GM21423 (cell line): ENCODE measurements around the gene HUS1B.
A peak's percentile ranks its signal among the peaks of the same experiment; 100 is the strongest.

Experiments used
- ATAC-seq: cut with Tn5 transposase; IDR thresholded peaks from one replicate; pipeline ENCODE4 v1.9.1; 2021; ENCODE audit warnings: mild to moderate bottlenecking, moderate library complexity; ENCODE audit not compliant: unreplicated experiment

HUS1B gene

GRCh38 chr6:624979-625378 is 31.9 kb downstream of the HUS1B start:
- ATAC-seq: no peak

- ATAC-seq: no peak
Measured at GRCh38 chr6:622462-622861, 34.4 kb downstream of the HUS1B start.

- ATAC-seq: no peak
Measured at GRCh38 chr6:621931-622330, 35.0 kb downstream of the HUS1B start.

GRCh38 chr6:620950-621349 is 36.0 kb downstream of the HUS1B start:
- no peak for ATAC-seq

- ATAC-seq: no peak
Measured at GRCh38 chr6:620166-620565, 36.7 kb downstream of the HUS1B start.

GRCh38 chr6:617456-618100 is 39.3 kb downstream of the HUS1B start:
- ATAC-seq: no peak

- ATAC-seq: no peak
Measured at GRCh38 chr6:613981-614380, 42.9 kb downstream of the HUS1B start.

GRCh38 chr6:611928-612327 is 45.0 kb downstream of the HUS1B start:
- ATAC-seq: no peak

GRCh38 chr6:610882-611281 is 46.0 kb downstream of the HUS1B start:
- peak; percentile 55 for ATAC-seq

GRCh38 chr6:609905-610304 is 47.0 kb downstream of the HUS1B start:
- no peak for ATAC-seq

GRCh38 chr6:606829-607379 is 50.0 kb downstream of the HUS1B start:
- ATAC-seq: no peak
